ENCODE measurements around the gene JAK1.

- TF ChIP-seq RAD21 (conservative IDR thresholded peaks at IDR 0.05) (no peak), EP300 (conservative IDR thresholded peaks at IDR 0.05; ENCODE audit: poor library complexity, severe bottlenecking) (no peak), CTCF (IDR thresholded peaks at IDR 0.05; ENCODE audit: poor library complexity, severe bottlenecking) (no peak), EZH2 (IDR thresholded peaks at IDR 0.05; ENCODE audit: borderline replicate concordance, insufficient read depth, low read length, poor library complexity, severe bottlenecking) (no peak), POLR2AphosphoS5 (IDR thresholded peaks at IDR 0.05) (no peak), TAF1 (IDR thresholded peaks at IDR 0.05; ENCODE audit: low read depth) (no peak), REST (IDR thresholded peaks at IDR 0.05; ENCODE audit: borderline replicate concordance) (no peak), SMC3 (conservative IDR thresholded peaks at IDR 0.05; ENCODE audit: poor library complexity) (no peak), MXI1 (conservative IDR thresholded peaks at IDR 0.05; ENCODE audit: poor library complexity, severe bottlenecking) (no peak)
Observed at GRCh38 chr1:64969305-64970046, 3.1 kb upstream of the JAK1 start.
